ENCODE measurements around the gene KANSL1. TPM values are rescaled to one million over a fixed set of nuclear protein-coding genes. Genes with fewer than 3 reads are reported as not detected.

KANSL1 gene
- total RNA-seq, 1 donor from 2014 or later: 61.4 TPM

DNA sequence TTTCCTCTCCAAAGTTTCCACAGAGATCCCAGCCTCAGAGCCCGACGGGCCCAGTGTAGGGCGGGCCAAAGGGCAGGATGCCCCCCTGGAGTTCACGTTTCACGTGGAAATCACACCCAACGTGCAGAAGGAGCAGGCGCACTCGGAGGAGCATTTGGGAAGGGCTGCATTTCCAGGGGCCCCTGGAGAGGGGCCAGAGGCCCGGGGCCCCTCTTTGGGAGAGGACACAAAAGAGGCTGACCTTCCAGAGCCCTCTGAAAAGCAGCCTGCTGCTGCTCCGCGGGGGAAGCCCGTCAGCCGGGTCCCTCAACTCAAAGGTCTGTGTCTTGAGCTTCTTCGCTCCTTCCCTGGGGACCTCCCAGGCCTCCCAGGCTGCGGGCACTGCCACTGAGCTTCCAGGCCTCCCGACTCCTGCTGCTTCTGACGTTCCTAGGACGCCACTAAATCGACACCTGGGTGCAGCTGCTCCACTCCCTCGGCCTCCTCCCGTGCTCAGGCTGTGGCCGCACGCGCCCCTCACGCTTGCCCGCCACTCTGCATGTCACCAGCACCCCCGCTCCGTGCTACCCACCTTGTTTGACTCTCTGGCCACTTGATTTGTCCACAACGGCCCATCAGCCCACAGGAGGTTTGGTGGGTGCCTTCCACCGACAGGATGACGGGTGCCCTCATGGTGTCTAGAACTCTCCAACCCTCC, 209.5 kb downstream of the KANSL1 start:
- no peak for TF ChIP-seq CTCF (IDR thresholded peaks at IDR 0.05)
- H3K4me3 Mint-ChIP-seq (ENCODE audit: unreplicated experiment): no peak overlapping the region
- no peak overlapping the region for H3K27ac Mint-ChIP-seq (ENCODE audit: unreplicated experiment)
- no peaks in the 10 kb centered on the region for H3K9me3 Mint-ChIP-seq (ENCODE audit: low read depth)
- no peaks in the 10 kb centered on the region for H3K4me1 Mint-ChIP-seq (ENCODE audit: low read depth)
- H3K27me3 Mint-ChIP-seq (ENCODE audit: low read depth): peaks cover 2% of the 10 kb centered on the region
- peaks cover 2% of the 10 kb centered on the region for H3K36me3 Mint-ChIP-seq (ENCODE audit: low read depth)
- peak; percentile 70 for DNase-seq (ENCODE audit: low spot score)

- Mint-ChIP-seq H3K4me3 (ENCODE audit: unreplicated experiment) (no peak overlapping the region), H3K27ac (ENCODE audit: unreplicated experiment) (no peak overlapping the region), H3K9me3 (ENCODE audit: low read depth) (no peaks in the 10 kb centered on the region), H3K4me1 (ENCODE audit: low read depth) (no peaks in the 10 kb centered on the region), H3K27me3 (ENCODE audit: low read depth) (peaks cover 2% of the 10 kb centered on the region), H3K36me3 (ENCODE audit: low read depth) (peaks cover 2% of the 10 kb centered on the region)
- no peak for TF ChIP-seq CTCF (IDR thresholded peaks at IDR 0.05)
- peak; percentile 89 for DNase-seq (ENCODE audit: low spot score)
Measured at GRCh38 chr17:45982791-45983613, 210.2 kb downstream of the KANSL1 start.

GRCh38 chr17:45981306-45981705, 211.9 kb downstream of the KANSL1 start:
- no peak overlapping the region for H3K27ac Mint-ChIP-seq (ENCODE audit: unreplicated experiment)

DNA sequence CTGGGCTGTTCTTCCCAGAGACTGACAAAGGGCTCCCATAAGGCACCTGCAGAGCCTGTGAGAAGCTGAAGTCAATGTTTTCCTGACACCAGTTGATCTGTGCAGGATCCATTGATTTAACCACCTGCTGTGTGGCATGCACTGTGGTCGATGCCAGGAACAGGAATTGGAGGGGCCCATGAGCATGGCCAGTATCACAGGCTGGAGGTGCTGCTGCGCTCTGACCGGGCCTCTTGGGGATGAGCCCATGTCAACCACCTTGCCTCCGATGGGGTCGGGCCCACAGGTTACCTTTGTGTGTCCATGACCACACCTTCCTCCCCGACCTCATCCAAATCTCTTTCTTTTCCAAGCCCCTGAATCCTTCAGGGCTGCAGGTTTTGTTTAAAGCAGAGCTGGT, 212.4 kb downstream of the KANSL1 start:
- Mint-ChIP-seq H3K9me3 (ENCODE audit: low read depth) (no peaks in the 10 kb centered on the region), H3K4me1 (ENCODE audit: low read depth) (no peaks in the 10 kb centered on the region), H3K27me3 (ENCODE audit: low read depth) (peaks cover 2% of the 10 kb centered on the region), H3K36me3 (ENCODE audit: low read depth) (peaks cover 2% of the 10 kb centered on the region), H3K4me3 (ENCODE audit: unreplicated experiment) (no peak overlapping the region), H3K27ac (ENCODE audit: unreplicated experiment) (no peak overlapping the region)
- no peak for TF ChIP-seq CTCF (IDR thresholded peaks at IDR 0.05)
- DNase-seq (ENCODE audit: low spot score): peak; percentile 77

More at GRCh38 chr17:45981306-45981705, 211.9 kb downstream of the KANSL1 start:
- no peak for TF ChIP-seq CTCF (IDR thresholded peaks at IDR 0.05)
- H3K36me3 Mint-ChIP-seq (ENCODE audit: low read depth): peaks cover 2% of the 10 kb centered on the region
- H3K27me3 Mint-ChIP-seq (ENCODE audit: low read depth): peaks cover 2% of the 10 kb centered on the region
- no peak overlapping the region for H3K4me3 Mint-ChIP-seq (ENCODE audit: unreplicated experiment)
- H3K9me3 Mint-ChIP-seq (ENCODE audit: low read depth): no peaks in the 10 kb centered on the region
- no peaks in the 10 kb centered on the region for H3K4me1 Mint-ChIP-seq (ENCODE audit: low read depth)
- peak; percentile 34 for DNase-seq (ENCODE audit: low spot score)

Other genes starting within 250 kb of the KANSL1 start
- gene STH, start 194.2 kb downstream of the KANSL1 start, total RNA-seq: not detected in 3 replicates
- 2.2 to 3.3 TPM (median 2.9 TPM) in 3 replicates for gene LRRC37A, start 101.7 kb upstream of the KANSL1 start, total RNA-seq
- gene ARL17B, start 168.3 kb upstream of the KANSL1 start, total RNA-seq: 5.1 to 14.4 TPM (median 8.5 TPM) in 3 replicates